Esophagus muscularis mucosa (tissue), 4 donors: Measurements from ENCODE around the gene C16orf54.

Experiments used
- CTCF ChIP-seq, 3 experiments: fragments of 200-600 bp in 2 of 3; fragments of 450-650 bp in 1 of 3; sonication (generic) in 2 of 3; IDR thresholded peaks; one replicate each; pipeline ENCODE4 v1.5.1; 2017 to 2019; ENCODE audit warnings: antibody characterized with exemption in 3 of 3, mild to moderate bottlenecking in 2 of 3, moderate library complexity in 1 of 3
- EP300 ChIP-seq: sonication (generic); formaldehyde crosslinking; IDR thresholded peaks from one replicate; pipeline ENCODE4 v1.6.1; 2017; ENCODE audit warnings: antibody characterized with exemption
- POLR2AphosphoS5 ChIP-seq, 2 donors: sonication (generic); formaldehyde crosslinking; IDR thresholded peaks; one replicate each; pipeline ENCODE4 v1.6.1; 2017; ENCODE audit warnings: antibody characterized with exemption in 2 of 2

- TF ChIP-seq CTCF (IDR thresholded peaks at IDR 0.05) = no peak
- TF ChIP-seq EP300 = no peak
- TF ChIP-seq POLR2AphosphoS5 (IDR thresholded peaks at IDR 0.05) = no peak
Observed at GRCh38 chr16:29697391-29697790, 48.4 kb downstream of the C16orf54 start.
